Activated T-cell treated with anti-CD3 and anti-CD28 coated beads, Interleukin-2, amount 50 U/mL, for 24 hours (primary cell): ENCODE results near the gene ADAMTS9.
A peak's percentile ranks its signal among the peaks of the same experiment; 100 is the strongest.

Experiments used
- DNase-seq: peaks from one replicate; pipeline ENCODE4 v3.0.0-alpha.2; 2020
- H3K27ac Mint-ChIP-seq: 2 replicates; pipeline ENCODE4 v1.8.0; 2020; ENCODE audit warnings: mild to moderate bottlenecking, mixed read lengths
- H3K27me3 Mint-ChIP-seq: 2 replicates; pipeline ENCODE4 v1.8.0; 2020; ENCODE audit warnings: mixed read lengths
- H3K36me3 Mint-ChIP-seq: 2 replicates; pipeline ENCODE4 v1.8.0; 2020; ENCODE audit warnings: low read depth, mixed read lengths
- H3K4me1 Mint-ChIP-seq: 2 replicates; pipeline ENCODE4 v1.8.0; 2020; ENCODE audit warnings: low read depth, mixed read lengths
- H3K4me3 Mint-ChIP-seq: 2 replicates; pipeline ENCODE4 v1.8.0; 2020; ENCODE audit warnings: mild to moderate bottlenecking, moderate library complexity, mixed read lengths
- H3K9me3 Mint-ChIP-seq: 2 replicates; pipeline ENCODE4 v1.8.0; 2020; ENCODE audit warnings: mixed read lengths

Gene ADAMTS9

GRCh38 chr3:64488939-64489338 lies 198.9 kb downstream of the ADAMTS9 start:
- DNase-seq: no peak
- H3K27ac Mint-ChIP-seq: no peak overlapping the region
- H3K9me3 Mint-ChIP-seq: no peaks in the 10 kb centered on the region
- peaks cover 2% of the 10 kb centered on the region for H3K4me1 Mint-ChIP-seq
- H3K4me3 Mint-ChIP-seq: no peak overlapping the region
- peaks cover 69% of the 10 kb centered on the region for H3K27me3 Mint-ChIP-seq
- no peaks in the 10 kb centered on the region for H3K36me3 Mint-ChIP-seq

GRCh38 chr3:64484289-64484992 lies 203.4 kb downstream of the ADAMTS9 start:
- no peak overlapping the region for H3K4me3 Mint-ChIP-seq
- H3K4me1 Mint-ChIP-seq: peaks cover 2% of the 10 kb centered on the region
- H3K36me3 Mint-ChIP-seq: no peaks in the 10 kb centered on the region
- peaks cover 28% of the 10 kb centered on the region for H3K27me3 Mint-ChIP-seq
- peak; percentile 75 for DNase-seq
- no peaks in the 10 kb centered on the region for H3K9me3 Mint-ChIP-seq
- H3K27ac Mint-ChIP-seq: no peak overlapping the region

GRCh38 chr3:64483467-64483866 lies 204.3 kb downstream of the ADAMTS9 start:
- Mint-ChIP-seq H3K36me3 (no peaks in the 10 kb centered on the region), H3K27me3 (peaks cover 21% of the 10 kb centered on the region), H3K27ac (no peak overlapping the region), H3K4me3 (no peak overlapping the region), H3K9me3 (no peaks in the 10 kb centered on the region), H3K4me1 (peaks cover 2% of the 10 kb centered on the region)
- no peak for DNase-seq

- no peaks in the 10 kb centered on the region for H3K4me1 Mint-ChIP-seq
- no peak overlapping the region for H3K27ac Mint-ChIP-seq
- no peaks in the 10 kb centered on the region for H3K36me3 Mint-ChIP-seq
- no peak for DNase-seq
- no peaks in the 10 kb centered on the region for H3K9me3 Mint-ChIP-seq
- H3K27me3 Mint-ChIP-seq: peaks cover 21% of the 10 kb centered on the region
- no peak overlapping the region for H3K4me3 Mint-ChIP-seq
Observed at GRCh38 chr3:64475037-64475436, 212.8 kb downstream of the ADAMTS9 start.

GRCh38 chr3:64473466-64473865 lies 214.3 kb downstream of the ADAMTS9 start:
- DNase-seq: no peak
- no peaks in the 10 kb centered on the region for H3K9me3 Mint-ChIP-seq
- peaks cover 28% of the 10 kb centered on the region for H3K27me3 Mint-ChIP-seq

GRCh38 chr3:64470436-64470835 lies 217.4 kb downstream of the ADAMTS9 start:
- no peak overlapping the region for H3K4me3 Mint-ChIP-seq
- no peaks in the 10 kb centered on the region for H3K9me3 Mint-ChIP-seq
- DNase-seq: no peak
- no peaks in the 10 kb centered on the region for H3K4me1 Mint-ChIP-seq
- H3K27ac Mint-ChIP-seq: no peak overlapping the region
- H3K36me3 Mint-ChIP-seq: no peaks in the 10 kb centered on the region
- peaks cover 21% of the 10 kb centered on the region for H3K27me3 Mint-ChIP-seq

More at GRCh38 chr3:64473466-64473865, 214.3 kb downstream of the ADAMTS9 start:
- Mint-ChIP-seq H3K4me3 (no peak overlapping the region), H3K4me1 (no peaks in the 10 kb centered on the region), H3K27ac (no peak overlapping the region), H3K36me3 (no peaks in the 10 kb centered on the region)

GRCh38 chr3:64467255-64467944 lies 220.4 kb downstream of the ADAMTS9 start:
- Mint-ChIP-seq H3K27me3 (peaks cover 15% of the 10 kb centered on the region), H3K4me1 (peaks cover under 1% of the 10 kb centered on the region), H3K36me3 (no peaks in the 10 kb centered on the region), H3K9me3 (no peaks in the 10 kb centered on the region), H3K27ac (no peak overlapping the region), H3K4me3 (no peak overlapping the region)
- no peak for DNase-seq
